ENCODE measurements around the gene BCO1. TPM values are rescaled to one million over a fixed set of nuclear protein-coding genes. Genes with fewer than 3 reads are reported as not detected.

The BCO1 gene
- total and polyA plus RNA-seq, 4 donors: 0.22 to 0.71 (median 0.37) TPM

- Histone ChIP-seq H3K4me3 (ENCODE audit: low read depth, low read length) (no peak overlapping the region), H3K27me3 (ENCODE audit: control insufficient read depth, insufficient read depth, low read length) (no peaks in the 10 kb centered on the region), H3K9me3 (ENCODE audit: control insufficient read depth, insufficient read depth, low read length) (no peaks in the 10 kb centered on the region), H3K4me1 (ENCODE audit: control insufficient read depth, insufficient read depth, low read length) (peaks cover 12% of the 10 kb centered on the region), H3K36me3 (ENCODE audit: control insufficient read depth, insufficient read depth, low read length) (no peaks in the 10 kb centered on the region), H3K27ac (ENCODE audit: low read depth, low read length) (no peak overlapping the region)
- 82% methylated on average over 4 of the region's 7 CpGs for WGBS (ENCODE audit: insufficient coverage)
- DNase-seq (ENCODE audit: low read depth in 4 of 6, low spot score in 6 of 6): no peak
Observed at GRCh38 chr16:81266680-81267095, 28.2 kb downstream of the BCO1 start.

DNA sequence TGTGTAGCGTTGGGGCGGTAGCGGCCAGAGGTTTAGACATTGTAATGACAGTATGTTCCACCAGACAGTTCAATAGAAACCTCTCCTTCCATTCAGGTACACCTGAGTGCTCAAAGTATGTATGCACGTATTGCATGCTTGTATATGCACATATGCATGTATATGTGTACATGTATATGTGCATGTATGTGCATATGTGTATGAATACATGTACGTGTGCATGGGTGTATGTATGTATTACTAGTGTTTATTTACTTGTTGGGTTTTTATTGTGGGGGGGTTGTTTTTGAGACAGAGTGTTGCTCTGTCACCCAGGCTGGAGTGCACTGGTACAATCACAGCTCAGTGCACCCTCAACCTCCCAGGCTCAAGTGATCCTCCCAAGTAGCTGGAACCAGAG, 30.0 kb downstream of the BCO1 start:
- Histone ChIP-seq H3K4me3 (ENCODE audit: low read depth, low read length) (no peak overlapping the region), H3K4me1 (ENCODE audit: control insufficient read depth, insufficient read depth, low read length) (peaks cover 21% of the 10 kb centered on the region), H3K27me3 (ENCODE audit: control insufficient read depth, insufficient read depth, low read length) (no peaks in the 10 kb centered on the region), H3K9me3 (ENCODE audit: control insufficient read depth, insufficient read depth, low read length) (no peaks in the 10 kb centered on the region), H3K36me3 (ENCODE audit: control insufficient read depth, insufficient read depth, low read length) (no peaks in the 10 kb centered on the region), H3K27ac (ENCODE audit: low read depth, low read length) (no peak overlapping the region)
- 93% methylated on average over 2 of the region's 5 CpGs for WGBS (ENCODE audit: insufficient coverage)
- DNase-seq (ENCODE audit: low read depth in 4 of 6, low spot score in 6 of 6): no peak

DNA sequence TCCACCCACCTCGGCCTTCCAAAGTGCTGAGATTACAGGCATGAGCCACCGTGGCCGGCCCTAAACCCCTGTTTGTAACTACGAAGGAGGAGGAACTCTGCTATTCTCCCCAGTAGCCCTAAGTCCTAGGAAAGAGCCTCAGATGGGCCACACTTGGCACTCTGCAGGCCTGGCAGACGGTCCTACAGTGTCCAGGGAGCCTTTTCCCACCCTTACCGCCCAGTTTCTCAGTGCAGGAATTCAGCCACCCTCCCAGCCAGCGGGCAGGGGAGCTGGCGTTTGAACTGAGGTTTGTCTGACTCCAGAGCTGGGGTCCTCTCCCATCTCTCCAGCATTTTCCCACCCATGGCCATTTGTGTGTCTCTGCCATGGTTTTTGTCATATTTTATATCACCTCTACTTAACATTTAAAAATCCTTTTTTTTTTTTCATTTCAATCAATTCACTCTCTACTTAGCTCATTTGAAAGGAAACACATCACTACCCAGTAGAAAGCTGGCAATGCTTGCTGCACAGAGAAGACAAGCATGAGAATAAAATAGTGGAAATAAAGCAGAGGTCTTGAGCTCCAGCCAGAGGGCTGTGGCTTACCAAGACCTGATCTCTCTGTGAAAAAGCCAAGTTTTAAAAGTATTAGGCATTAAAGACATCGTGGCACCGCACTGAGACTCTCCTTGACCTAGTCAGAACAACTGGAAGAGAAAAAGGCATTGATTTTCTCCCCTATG, 34.9 kb downstream of the BCO1 start:
- Histone ChIP-seq H3K9me3 (ENCODE audit: control insufficient read depth, insufficient read depth, low read length) (no peaks in the 10 kb centered on the region), H3K27me3 (ENCODE audit: control insufficient read depth, insufficient read depth, low read length) (no peaks in the 10 kb centered on the region), H3K4me3 (ENCODE audit: low read depth, low read length) (no peak overlapping the region), H3K27ac (ENCODE audit: low read depth, low read length) (peak overlapping the region; percentile 67), H3K4me1 (ENCODE audit: control insufficient read depth, insufficient read depth, low read length) (peaks cover 41% of the 10 kb centered on the region), H3K36me3 (ENCODE audit: control insufficient read depth, insufficient read depth, low read length) (no peaks in the 10 kb centered on the region)
- 48% methylated on average over 10 of the region's 10 CpGs for WGBS (ENCODE audit: insufficient coverage)
- peak in 4 of 6 donors; percentile 17 to 75 (median 32) for DNase-seq (ENCODE audit: low read depth in 4 of 6, low spot score in 6 of 6)

- no peak for DNase-seq (ENCODE audit: low read depth in 4 of 6, low spot score in 6 of 6)
- Histone ChIP-seq H3K36me3 (ENCODE audit: control insufficient read depth, insufficient read depth, low read length) (no peaks in the 10 kb centered on the region), H3K9me3 (ENCODE audit: control insufficient read depth, insufficient read depth, low read length) (no peaks in the 10 kb centered on the region), H3K4me3 (ENCODE audit: low read depth, low read length) (no peak overlapping the region), H3K27ac (ENCODE audit: low read depth, low read length) (no peak overlapping the region), H3K27me3 (ENCODE audit: control insufficient read depth, insufficient read depth, low read length) (no peaks in the 10 kb centered on the region), H3K4me1 (ENCODE audit: control insufficient read depth, insufficient read depth, low read length) (peaks cover 35% of the 10 kb centered on the region)
- 70% methylated on average over 7 of the region's 9 CpGs for WGBS (ENCODE audit: insufficient coverage)
Observed at GRCh38 chr16:81275064-81275532, 36.6 kb downstream of the BCO1 start.

DNA sequence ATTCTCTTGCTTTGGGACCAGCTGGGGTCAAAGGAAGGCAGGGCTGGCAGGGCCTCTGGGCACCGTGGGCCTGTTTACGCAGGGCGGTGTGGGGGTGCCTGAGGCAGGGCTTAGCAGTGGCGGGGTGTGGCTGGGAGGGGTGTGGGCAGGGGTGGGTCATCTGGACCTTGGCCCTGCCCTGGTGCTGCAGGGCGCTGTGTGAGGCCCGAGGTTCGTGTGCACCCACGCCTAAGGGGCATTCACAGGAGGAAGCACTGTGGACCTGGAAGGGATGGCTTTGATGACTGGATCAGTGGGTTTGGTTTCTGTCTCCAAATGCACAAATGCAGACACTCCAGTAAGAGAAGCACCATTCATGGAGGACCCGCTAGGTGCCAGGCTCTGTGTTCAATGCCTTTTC, 37.3 kb downstream of the BCO1 start:
- H3K36me3 ChIP-seq (ENCODE audit: control insufficient read depth, insufficient read depth, low read length): no peaks in the 10 kb centered on the region
- H3K4me3 ChIP-seq (ENCODE audit: low read depth, low read length): no peak overlapping the region
- H3K4me1 ChIP-seq (ENCODE audit: control insufficient read depth, insufficient read depth, low read length): peaks cover 35% of the 10 kb centered on the region
- no peak overlapping the region for H3K27ac ChIP-seq (ENCODE audit: low read depth, low read length)
- 93% methylated on average over 9 of the region's 9 CpGs for WGBS (ENCODE audit: insufficient coverage)
- no peaks in the 10 kb centered on the region for H3K9me3 ChIP-seq (ENCODE audit: control insufficient read depth, insufficient read depth, low read length)
- H3K27me3 ChIP-seq (ENCODE audit: control insufficient read depth, insufficient read depth, low read length): no peaks in the 10 kb centered on the region
- no peak for DNase-seq (ENCODE audit: low read depth in 4 of 6, low spot score in 6 of 6)

- DNase-seq (ENCODE audit: low read depth in 4 of 6, low spot score in 6 of 6): peak in 1 of 6 donors; percentile 37
- H3K27me3 ChIP-seq (ENCODE audit: control insufficient read depth, insufficient read depth, low read length): no peaks in the 10 kb centered on the region
- peaks cover 35% of the 10 kb centered on the region for H3K4me1 ChIP-seq (ENCODE audit: control insufficient read depth, insufficient read depth, low read length)
- H3K9me3 ChIP-seq (ENCODE audit: control insufficient read depth, insufficient read depth, low read length): no peaks in the 10 kb centered on the region
- H3K36me3 ChIP-seq (ENCODE audit: control insufficient read depth, insufficient read depth, low read length): no peaks in the 10 kb centered on the region
- H3K4me3 ChIP-seq (ENCODE audit: low read depth, low read length): no peak overlapping the region
- WGBS (ENCODE audit: insufficient coverage): 70% methylated on average over 2 of the region's 3 CpGs
- H3K27ac ChIP-seq (ENCODE audit: low read depth, low read length): no peak overlapping the region
Observed at GRCh38 chr16:81276323-81276722, 37.8 kb downstream of the BCO1 start.

DNA sequence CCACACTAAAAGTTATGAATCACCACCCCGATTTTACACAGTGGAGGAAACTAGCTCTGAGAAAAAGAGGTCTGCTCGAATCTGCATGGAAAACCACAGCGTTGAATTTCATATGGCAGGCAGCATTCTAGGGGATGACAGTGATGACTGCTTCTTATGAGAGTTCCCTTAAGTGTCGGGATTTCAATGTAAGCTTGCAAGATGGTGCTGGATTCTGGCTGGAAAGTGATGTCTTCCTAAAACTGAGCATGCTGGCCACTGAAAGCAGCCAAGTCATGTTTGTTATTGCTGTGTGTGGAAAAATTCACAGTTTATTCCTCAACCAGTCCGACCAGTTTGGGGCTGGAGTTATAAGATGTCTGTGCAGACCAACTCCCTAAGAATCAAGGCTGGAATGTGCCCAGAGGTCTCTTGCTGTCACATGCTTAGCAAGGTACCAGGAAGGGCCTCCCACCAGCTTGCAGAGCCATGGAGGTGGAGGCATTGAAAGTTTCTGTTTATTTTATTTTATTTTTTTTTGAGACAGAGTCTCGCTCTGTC, 39.1 kb downstream of the BCO1 start:
- H3K27me3 ChIP-seq (ENCODE audit: control insufficient read depth, insufficient read depth, low read length): no peaks in the 10 kb centered on the region
- peak in 1 of 6 donors; percentile 41 for DNase-seq (ENCODE audit: low read depth in 4 of 6, low spot score in 6 of 6)
- no peak overlapping the region for H3K4me3 ChIP-seq (ENCODE audit: low read depth, low read length)
- WGBS (ENCODE audit: insufficient coverage): 85% methylated on average over 5 of the region's 6 CpGs
- no peaks in the 10 kb centered on the region for H3K36me3 ChIP-seq (ENCODE audit: control insufficient read depth, insufficient read depth, low read length)
- no peak overlapping the region for H3K27ac ChIP-seq (ENCODE audit: low read depth, low read length)
- peaks cover 35% of the 10 kb centered on the region for H3K4me1 ChIP-seq (ENCODE audit: control insufficient read depth, insufficient read depth, low read length)
- no peaks in the 10 kb centered on the region for H3K9me3 ChIP-seq (ENCODE audit: control insufficient read depth, insufficient read depth, low read length)

DNA sequence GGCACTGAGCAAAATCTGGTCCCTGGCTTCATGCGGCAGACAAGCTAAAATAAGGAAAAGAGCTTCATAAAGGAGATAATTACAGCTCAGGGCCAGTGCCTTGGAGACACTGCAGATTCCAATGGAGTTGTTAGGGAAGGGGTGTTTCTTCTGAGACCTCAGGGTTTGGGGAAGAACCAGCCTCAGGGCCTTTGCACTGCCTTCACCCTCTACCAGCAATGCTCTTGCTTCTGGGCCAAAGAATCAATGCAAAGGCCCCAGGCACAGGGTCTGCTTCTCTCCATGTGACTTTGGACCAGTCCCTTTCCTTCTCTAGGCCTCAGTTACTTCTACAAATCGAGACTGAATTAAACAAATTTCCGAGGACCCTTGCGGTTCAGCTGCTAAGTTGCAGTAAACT, 40.0 kb downstream of the BCO1 start:
- no peaks in the 10 kb centered on the region for H3K27me3 ChIP-seq (ENCODE audit: control insufficient read depth, insufficient read depth, low read length)
- no peaks in the 10 kb centered on the region for H3K36me3 ChIP-seq (ENCODE audit: control insufficient read depth, insufficient read depth, low read length)
- no peak overlapping the region for H3K27ac ChIP-seq (ENCODE audit: low read depth, low read length)
- 60% methylated on average over 1 of the region's 4 CpGs for WGBS (ENCODE audit: insufficient coverage)
- no peaks in the 10 kb centered on the region for H3K9me3 ChIP-seq (ENCODE audit: control insufficient read depth, insufficient read depth, low read length)
- peaks cover 26% of the 10 kb centered on the region for H3K4me1 ChIP-seq (ENCODE audit: control insufficient read depth, insufficient read depth, low read length)
- H3K4me3 ChIP-seq (ENCODE audit: low read depth, low read length): no peak overlapping the region
- no peak for DNase-seq (ENCODE audit: low read depth in 4 of 6, low spot score in 6 of 6)

GRCh38 chr16:81279392-81279791, 40.9 kb downstream of the BCO1 start:
- no peaks in the 10 kb centered on the region for H3K27me3 ChIP-seq (ENCODE audit: control insufficient read depth, insufficient read depth, low read length)
- no CpG with 5 or more reads among the region's 4 CpGs for WGBS (ENCODE audit: insufficient coverage)
- no peak overlapping the region for H3K27ac ChIP-seq (ENCODE audit: low read depth, low read length)
- H3K36me3 ChIP-seq (ENCODE audit: control insufficient read depth, insufficient read depth, low read length): no peaks in the 10 kb centered on the region
- H3K4me3 ChIP-seq (ENCODE audit: low read depth, low read length): no peak overlapping the region
- H3K4me1 ChIP-seq (ENCODE audit: control insufficient read depth, insufficient read depth, low read length): peaks cover 19% of the 10 kb centered on the region
- H3K9me3 ChIP-seq (ENCODE audit: control insufficient read depth, insufficient read depth, low read length): no peaks in the 10 kb centered on the region
- DNase-seq (ENCODE audit: low read depth in 4 of 6, low spot score in 6 of 6): no peak

DNA sequence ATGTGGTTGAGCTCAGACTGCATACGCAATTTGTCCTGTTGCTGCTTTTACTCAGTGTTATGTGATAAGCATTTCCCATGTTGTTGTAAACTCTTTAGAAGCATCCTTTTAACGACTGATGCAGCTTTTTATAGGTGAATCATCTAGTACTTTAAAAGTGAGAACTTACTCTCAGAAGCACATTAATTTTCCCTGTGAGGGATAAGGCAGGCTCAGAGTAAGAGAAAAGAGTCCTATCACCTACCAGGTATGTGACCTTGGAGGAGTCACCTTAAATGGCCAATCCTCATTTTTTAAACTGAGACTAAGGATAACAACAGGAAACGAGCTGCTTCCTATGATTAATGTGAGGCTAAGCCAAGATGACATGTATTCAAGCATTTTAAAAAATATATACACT, 41.9 kb downstream of the BCO1 start:
- WGBS (ENCODE audit: insufficient coverage): no CpG with 5 or more reads among the region's 3 CpGs
- no peaks in the 10 kb centered on the region for H3K36me3 ChIP-seq (ENCODE audit: control insufficient read depth, insufficient read depth, low read length)
- H3K27ac ChIP-seq (ENCODE audit: low read depth, low read length): no peak overlapping the region
- H3K27me3 ChIP-seq (ENCODE audit: control insufficient read depth, insufficient read depth, low read length): no peaks in the 10 kb centered on the region
- no peak overlapping the region for H3K4me3 ChIP-seq (ENCODE audit: low read depth, low read length)
- H3K9me3 ChIP-seq (ENCODE audit: control insufficient read depth, insufficient read depth, low read length): no peaks in the 10 kb centered on the region
- H3K4me1 ChIP-seq (ENCODE audit: control insufficient read depth, insufficient read depth, low read length): peaks cover 10% of the 10 kb centered on the region
- no peak for DNase-seq (ENCODE audit: low read depth in 4 of 6, low spot score in 6 of 6)
